ENCODE results near the gene TGFBR3L. TPM values are rescaled to one million over a fixed set of nuclear protein-coding genes. Genes with fewer than 3 reads are reported as not detected.

Gene TGFBR3L
- total and polyA plus RNA-seq, 2 of the 4 experiments (the other 2 are of a cell fraction), result 0.94 TPM; not detected in 1

DNA sequence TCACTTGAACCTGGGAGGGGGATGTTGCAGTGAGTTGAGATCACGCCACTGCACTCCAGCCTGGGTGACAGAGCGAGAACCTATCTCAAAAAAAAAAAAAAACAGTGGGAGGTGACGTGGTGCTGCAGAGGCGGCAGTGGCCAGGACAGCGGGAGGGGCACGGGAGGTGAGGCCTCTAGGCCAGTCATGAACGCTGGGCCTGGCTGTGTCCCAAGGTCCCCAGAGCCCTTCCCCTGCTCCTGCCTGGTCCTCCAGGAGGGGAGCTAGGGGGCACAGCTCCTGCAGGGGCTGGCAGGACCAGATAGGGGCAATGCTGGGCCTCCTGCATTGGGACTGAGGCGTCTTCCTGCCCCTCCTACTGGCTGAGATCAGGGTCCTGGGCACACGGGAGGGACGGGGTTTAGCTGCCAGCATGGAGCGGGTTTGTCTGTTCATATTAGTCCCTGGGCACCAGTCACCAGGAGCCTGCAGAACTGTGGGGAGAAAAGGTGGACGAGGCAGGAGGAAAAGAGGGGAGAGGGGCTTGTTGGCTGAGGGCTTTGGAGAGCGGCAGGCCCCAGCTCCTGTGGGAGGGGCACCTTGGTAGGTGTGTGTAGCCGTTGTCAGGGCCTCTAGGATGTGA is 6.4 kb upstream of the TGFBR3L start:
- Histone ChIP-seq H2BK15ac (ENCODE audit: low read depth, low read length) (no peak overlapping the region), H3K4me2 (ENCODE audit: low read depth, low read length) (no peak overlapping the region), H4K8ac (ENCODE audit: low read depth in 2 of 2, low read length in 2 of 2) (no peak overlapping the region), H3K4ac (ENCODE audit: low read depth, low read length) (no peak overlapping the region), H3K4me3 (ENCODE audit: insufficient read depth, low read depth, low read length) (no peak overlapping the region), H4K5ac (ENCODE audit: low read depth, low read length) (no peak overlapping the region), H2AK5ac (ENCODE audit: low read depth, low read length) (no peak overlapping the region), H3K79me1 (ENCODE audit: low read depth in 1 of 2, low read length in 2 of 2) (peaks cover 9 to 39% of the 10 kb centered on the region in 2 experiments; a peak in 3 of 4 replicates), H3K14ac (replicated peaks; ENCODE audit: low read depth, low read length) (no peak overlapping the region), H3K9ac (ENCODE audit: low read depth, low read length) (no peak overlapping the region), H2BK20ac (ENCODE audit: low read depth, low read length) (no peak overlapping the region), H3K23ac (ENCODE audit: low read depth, low read length) (no peak overlapping the region), H2AK9ac (replicated peaks; ENCODE audit: low read depth, low read length, poor library complexity) (peak overlapping the region; percentile 28), H3K4me1 (ENCODE audit: control insufficient read depth, insufficient read depth, low read length) (peaks cover 6% of the 10 kb centered on the region), H3K9me1 (ENCODE audit: insufficient read depth, low read length) (peaks cover 4% of the 10 kb centered on the region; the same call in 1 of the 2 replicates), H3K18ac (ENCODE audit: low read depth, low read length) (no peak overlapping the region), H4K91ac (ENCODE audit: insufficient read depth, low read depth, low read length) (no peak overlapping the region), H2AFZ (replicated peaks; ENCODE audit: low read length, poor library complexity) (no peak overlapping the region), H3K9me3 (ENCODE audit: control insufficient read depth, insufficient read depth, low read length) (no peaks in the 10 kb centered on the region), H2BK5ac (ENCODE audit: low read depth, low read length, poor library complexity, severe bottlenecking) (no peak overlapping the region), H2BK120ac (ENCODE audit: low read depth, low read length) (no peak overlapping the region), H4K20me1 (ENCODE audit: insufficient read depth, low read length) (peaks cover 50% of the 10 kb centered on the region), H3K36me3 (ENCODE audit: control insufficient read depth, insufficient read depth, low read length) (peaks cover 34% of the 10 kb centered on the region), H3K56ac (ENCODE audit: extremely low read depth, insufficient read depth, low read length) (no peak overlapping the region), H3K27ac (ENCODE audit: insufficient read depth, low read length) (no peak overlapping the region), H3K27me3 (ENCODE audit: control insufficient read depth, insufficient read depth, low read length) (no peaks in the 10 kb centered on the region)
- no peak for DNase-seq
- intact Hi-C loops (cut with micrococcal nuclease) (no loop called here), in situ Hi-C loops (cut with MboI; ENCODE audit: low sequenced_read_pairs) (no loop called here), dilution Hi-C loops (cut with HindIII; ENCODE audit: low sequenced_read_pairs, unreplicated experiment) (no loop called here)
- 67% methylated on average over 4 of the region's 14 CpGs; no CpG with 5 or more reads in 1 of the 2 experiments for WGBS, 2 experiments (ENCODE audit: extremely low coverage in 2 of 2, insufficient read length in 1 of 2)
- ATAC-seq (ENCODE audit: low read depth), result no peak
- BruUV-seq (replicated peaks), result no TSS peak
- POLR2A ChIA-PET (ENCODE audit: unreplicated experiment), result interaction anchor here (1.2 kb wide), 1 partner anchor 12 kb away, joined by 4 read pairs; the partner anchor contains the start of gene SNAPC2
- TF ChIP-seq FOS (IDR thresholded peaks at IDR 0.05; ENCODE audit: low read depth, low read length), result no peak
- TF ChIP-seq, protein P1, sequence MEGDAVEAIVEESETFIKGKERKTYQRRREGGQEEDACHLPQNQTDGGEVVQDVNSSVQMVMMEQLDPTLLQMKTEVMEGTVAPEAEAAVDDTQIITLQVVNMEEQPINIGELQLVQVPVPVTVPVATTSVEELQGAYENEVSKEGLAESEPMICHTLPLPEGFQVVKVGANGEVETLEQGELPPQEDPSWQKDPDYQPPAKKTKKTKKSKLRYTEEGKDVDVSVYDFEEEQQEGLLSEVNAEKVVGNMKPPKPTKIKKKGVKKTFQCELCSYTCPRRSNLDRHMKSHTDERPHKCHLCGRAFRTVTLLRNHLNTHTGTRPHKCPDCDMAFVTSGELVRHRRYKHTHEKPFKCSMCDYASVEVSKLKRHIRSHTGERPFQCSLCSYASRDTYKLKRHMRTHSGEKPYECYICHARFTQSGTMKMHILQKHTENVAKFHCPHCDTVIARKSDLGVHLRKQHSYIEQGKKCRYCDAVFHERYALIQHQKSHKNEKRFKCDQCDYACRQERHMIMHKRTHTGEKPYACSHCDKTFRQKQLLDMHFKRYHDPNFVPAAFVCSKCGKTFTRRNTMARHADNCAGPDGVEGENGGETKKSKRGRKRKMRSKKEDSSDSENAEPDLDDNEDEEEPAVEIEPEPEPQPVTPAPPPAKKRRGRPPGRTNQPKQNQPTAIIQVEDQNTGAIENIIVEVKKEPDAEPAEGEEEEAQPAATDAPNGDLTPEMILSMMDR (conservative IDR thresholded peaks at IDR 0.05; ENCODE audit: low read depth, low read length), result no peak
- no peak for TF ChIP-seq CHD1 (IDR thresholded peaks at IDR 0.05; ENCODE audit: low read depth, low read length)
- TF ChIP-seq POLR2A (IDR thresholded peaks at IDR 0.05; ENCODE audit: low read depth, low read length), result no peak
- TF ChIP-seq RFX5 (IDR thresholded peaks at IDR 0.05; ENCODE audit: low read depth, low read length), result no peak
- TF ChIP-seq BHLHE40 (IDR thresholded peaks at IDR 0.05; ENCODE audit: low read depth, low read length), result no peak
- no peak for TF ChIP-seq NFE2L2 (IDR thresholded peaks at IDR 0.05; ENCODE audit: low read depth, low read length)
- no peak for TF ChIP-seq RAD21 (IDR thresholded peaks at IDR 0.05; ENCODE audit: low read length)
- TF ChIP-seq SMC3 (IDR thresholded peaks at IDR 0.05; ENCODE audit: low read depth, low read length), result no peak
- TF ChIP-seq MXI1 (IDR thresholded peaks at IDR 0.05; ENCODE audit: borderline replicate concordance, low read depth, low read length), result no peak
- no peak for TF ChIP-seq MAZ (IDR thresholded peaks at IDR 0.05; ENCODE audit: borderline replicate concordance, low read depth, low read length)
- TF ChIP-seq RCOR1 (IDR thresholded peaks at IDR 0.05; ENCODE audit: insufficient replicate concordance, low read length), result no peak
- CTCF ChIA-PET, result no interaction called here

Measured in IMR-90 (cell line).